Femur (tissue), 1 donor: ENCODE measurements around the gene ETFA.

Experiments
- DNase-seq: peaks from one replicate; pipeline ENCODE4 v3.0.0-alpha.2; 2017

The ETFA gene

GRCh38 chr15:76311100-76311953 is at the start of gene ETFA:
Gene ETFA, minus strand, starts transcription at chr15:76311469. Its CDS starts 81 bp downstream, at chr15:76311388.
- DNase-seq = peak; percentile 97

DNA sequence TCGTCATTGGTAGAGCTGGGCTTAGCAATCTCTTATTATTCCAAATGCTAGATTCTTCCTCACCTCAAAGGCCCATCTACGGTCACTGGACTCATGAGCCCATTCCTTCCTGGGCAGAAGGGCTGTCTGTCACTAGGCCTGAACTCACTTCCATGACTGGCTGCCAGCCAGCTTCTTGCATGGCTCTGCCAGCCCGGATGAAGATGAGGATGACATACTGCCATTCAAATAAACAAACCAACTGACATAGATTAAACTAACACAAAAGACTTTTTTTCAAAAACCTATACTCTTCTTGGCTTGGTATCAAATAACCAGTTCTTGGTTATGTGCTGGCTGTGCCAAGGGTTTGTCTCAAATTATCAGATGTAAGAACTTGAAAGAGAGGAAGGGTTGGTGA is 49.1 kb upstream of the ETFA start:
- DNase-seq = no peak

GRCh38 chr15:76359152-76359551 is 47.9 kb upstream of the ETFA start:
- DNase-seq = no peak

GRCh38 chr15:76358453-76358852 is 47.2 kb upstream of the ETFA start:
- DNase-seq = no peak

DNA sequence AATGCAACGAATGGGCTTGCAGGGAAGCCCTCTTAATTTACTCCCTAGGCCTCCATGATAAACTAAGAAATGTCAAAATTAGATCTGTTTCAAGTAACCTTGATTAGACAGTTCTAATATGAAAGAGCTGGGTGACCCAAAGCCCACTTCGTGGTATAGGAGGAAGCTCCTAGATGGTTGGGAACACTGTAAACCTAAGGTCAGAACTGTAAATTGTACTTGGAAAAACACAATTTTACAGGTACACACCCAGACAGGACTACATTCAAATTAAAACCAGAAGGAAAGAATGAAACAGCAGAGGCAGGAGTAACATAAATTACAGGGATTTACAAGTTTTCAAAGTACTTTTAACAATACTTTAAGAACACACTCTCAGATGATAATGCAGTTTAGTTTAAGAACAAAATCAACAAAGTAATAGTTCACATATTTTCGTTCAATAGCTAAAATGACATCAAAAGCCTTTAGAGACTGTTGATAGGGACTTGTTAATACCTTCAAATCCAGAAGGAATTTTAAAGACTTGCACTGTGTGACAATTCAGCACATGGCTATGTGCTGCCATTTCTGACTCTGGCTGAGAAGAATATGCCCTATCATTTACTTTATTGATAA is 43.7 kb upstream of the ETFA start:
- no peak for DNase-seq

DNA sequence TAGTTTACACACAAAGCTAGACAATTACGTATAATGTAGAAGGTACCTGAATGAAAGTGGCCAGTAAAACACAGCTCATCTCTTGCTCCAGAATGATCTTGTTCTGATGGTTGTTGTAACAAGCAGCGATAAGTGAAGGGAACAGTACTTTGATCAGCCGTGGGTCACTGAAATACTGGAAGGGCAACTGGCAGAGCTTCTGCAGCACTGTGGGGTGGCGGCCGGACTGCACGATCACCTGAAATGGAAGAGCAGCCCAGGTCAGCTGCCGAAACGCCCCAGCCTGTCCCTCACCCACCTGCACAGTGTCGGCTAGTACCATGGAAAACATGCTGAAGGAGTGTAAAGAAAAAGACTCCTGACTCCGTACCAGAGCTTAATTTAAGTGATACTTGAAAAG is 42.6 kb upstream of the ETFA start:
- DNase-seq = no peak

DNA sequence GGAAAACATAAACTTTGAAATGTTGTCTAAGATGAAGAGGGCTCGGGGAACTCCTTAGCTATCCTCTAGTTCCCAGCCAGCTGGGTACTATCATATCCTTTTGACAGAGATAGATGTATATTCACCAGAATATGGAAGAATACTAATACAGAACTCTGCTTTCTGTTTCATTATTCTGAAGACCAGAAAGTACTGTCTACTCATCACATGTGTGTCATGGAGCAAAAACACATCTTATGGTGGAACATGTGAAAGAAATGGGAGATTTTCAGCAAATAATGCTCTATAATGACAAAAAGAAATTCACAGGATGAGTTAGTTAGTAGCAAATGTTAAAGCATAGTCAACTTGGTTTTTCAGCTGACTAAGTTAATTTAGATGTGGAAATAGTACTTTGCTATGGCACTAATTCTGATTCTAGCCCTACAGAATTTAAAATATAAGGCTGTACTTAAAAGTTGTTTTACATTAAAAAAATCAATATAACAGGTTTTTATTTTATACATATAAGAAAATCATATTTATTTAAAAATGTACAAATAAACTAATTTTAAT is 41.8 kb upstream of the ETFA start:
- no peak for DNase-seq

DNA sequence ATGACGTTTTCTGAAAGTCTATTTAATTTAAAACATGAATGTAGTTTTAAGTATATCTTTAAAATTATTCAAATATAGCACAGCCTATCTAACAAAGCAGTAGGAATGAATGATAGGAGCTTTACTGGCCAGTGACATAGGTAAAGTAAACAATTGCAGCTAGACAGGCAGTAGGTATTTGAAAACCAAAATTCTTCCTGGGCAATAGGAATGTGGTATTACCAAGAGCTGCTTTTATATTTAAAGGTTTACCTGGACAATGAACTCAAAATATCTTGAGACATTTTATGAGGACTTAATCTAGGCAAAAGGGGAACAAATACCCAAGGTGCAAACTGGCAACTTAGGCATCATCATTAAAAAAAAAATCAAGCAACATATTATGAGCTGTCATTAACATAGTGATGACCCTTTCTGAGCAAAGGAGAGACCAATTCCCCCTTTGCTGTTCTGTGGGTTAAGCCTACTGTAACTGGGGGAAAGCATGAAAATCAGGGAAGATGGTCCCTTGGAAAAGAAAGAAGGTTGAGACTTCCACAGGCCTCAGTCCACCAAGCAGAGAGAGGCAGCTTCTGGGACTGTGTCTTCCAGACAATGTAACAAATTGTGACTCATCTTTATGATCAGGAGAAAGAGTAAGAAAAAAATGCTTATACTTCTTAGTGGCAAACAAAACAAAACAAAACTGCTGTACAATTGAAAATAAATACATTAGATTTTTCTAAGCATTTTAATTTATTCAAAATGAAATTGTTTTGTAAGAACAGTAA is 38.2 kb upstream of the ETFA start:
- DNase-seq = no peak

GRCh38 chr15:76347482-76348055 is 36.3 kb upstream of the ETFA start:
- DNase-seq = no peak

DNA sequence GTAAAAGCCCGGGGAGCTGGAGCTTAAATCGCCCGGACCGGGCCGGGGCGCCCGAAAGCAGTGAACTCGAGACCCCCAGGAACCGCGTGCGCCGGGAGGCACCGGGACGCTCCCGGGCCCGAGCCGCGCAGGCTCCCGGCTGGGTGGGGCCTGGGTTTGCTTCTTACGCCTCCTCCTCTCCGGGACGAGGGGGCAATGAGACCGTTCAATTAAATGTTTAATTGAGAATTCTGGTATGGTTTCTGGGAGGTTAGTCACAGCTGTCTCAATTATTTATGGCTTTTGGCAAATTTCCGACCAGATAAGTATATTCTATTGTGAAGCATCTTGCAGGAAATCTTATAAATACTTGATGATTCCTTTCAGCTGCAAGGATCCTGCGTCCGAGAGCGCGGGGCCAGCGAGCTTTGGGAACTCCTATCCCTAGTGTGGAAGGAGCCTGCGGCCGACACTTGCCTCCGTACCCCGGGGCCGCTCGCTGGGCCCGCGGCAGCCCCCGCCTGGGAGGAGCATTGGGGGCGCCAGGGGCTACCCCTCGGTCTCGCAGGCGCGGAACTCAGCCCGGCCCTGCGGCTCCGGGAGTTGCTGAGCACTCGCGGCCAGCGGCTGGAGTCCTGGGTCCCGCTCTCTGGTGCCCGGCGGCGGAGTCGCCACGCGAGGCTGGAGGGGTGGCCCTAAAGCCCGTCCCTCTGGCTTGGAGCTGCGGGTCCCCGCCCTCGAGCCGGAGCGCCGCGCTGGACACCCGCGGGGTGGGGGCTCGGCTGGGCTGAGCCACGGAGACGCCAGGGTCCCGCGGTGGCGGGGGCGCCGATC is 35.6 kb upstream of the ETFA start:
- DNase-seq = no peak

DNA sequence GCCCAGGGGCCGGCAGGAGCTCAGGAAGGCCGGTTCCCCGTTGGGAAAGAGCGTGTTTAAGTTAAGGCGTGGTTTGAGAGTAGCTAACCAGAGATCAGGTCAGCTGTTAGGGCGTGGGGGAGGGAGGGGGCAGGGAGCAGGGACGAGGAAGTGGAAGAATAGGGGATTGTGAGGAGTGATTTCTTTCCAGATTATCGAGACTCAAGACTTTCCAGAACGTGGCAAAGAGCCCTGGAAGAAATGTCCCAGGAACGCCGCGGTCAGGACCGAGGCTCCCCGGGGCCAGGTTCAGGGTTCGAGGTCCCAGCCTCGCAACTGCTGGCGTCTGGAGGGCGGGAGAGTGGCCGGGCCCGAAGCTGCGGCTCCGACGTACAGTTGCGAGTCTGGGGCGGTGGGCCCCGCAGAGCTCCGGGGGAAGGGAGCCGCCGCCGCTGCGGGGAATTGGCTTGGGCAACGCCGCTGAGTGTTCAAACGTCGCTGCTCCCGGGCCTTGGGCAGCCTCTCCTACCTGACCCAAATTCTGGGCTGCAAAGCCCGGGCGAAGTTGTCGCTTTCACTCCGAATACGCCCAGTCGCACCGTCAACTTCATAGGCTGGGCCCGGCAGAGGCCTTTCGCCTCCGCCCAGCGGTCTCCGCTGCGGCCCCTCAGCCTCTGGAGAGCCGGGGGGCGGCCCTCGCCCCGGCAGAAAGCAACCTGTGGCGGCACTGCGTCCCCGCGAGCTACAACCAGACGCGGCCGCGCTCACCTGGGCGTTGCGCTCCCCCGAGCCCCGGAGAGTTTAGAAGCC is 34.8 kb upstream of the ETFA start:
- no peak for DNase-seq

GRCh38 chr15:76345583-76345879 is 34.3 kb upstream of the ETFA start:
- DNase-seq = no peak

GRCh38 chr15:76344893-76345582 is 33.8 kb upstream of the ETFA start:
- DNase-seq = no peak

GRCh38 chr15:76343313-76343996 is 32.2 kb upstream of the ETFA start:
- no peak for DNase-seq

- DNase-seq = no peak
These were observed 31.3 kb upstream of the ETFA start for GRCh38 chr15:76342382-76343201.

DNA sequence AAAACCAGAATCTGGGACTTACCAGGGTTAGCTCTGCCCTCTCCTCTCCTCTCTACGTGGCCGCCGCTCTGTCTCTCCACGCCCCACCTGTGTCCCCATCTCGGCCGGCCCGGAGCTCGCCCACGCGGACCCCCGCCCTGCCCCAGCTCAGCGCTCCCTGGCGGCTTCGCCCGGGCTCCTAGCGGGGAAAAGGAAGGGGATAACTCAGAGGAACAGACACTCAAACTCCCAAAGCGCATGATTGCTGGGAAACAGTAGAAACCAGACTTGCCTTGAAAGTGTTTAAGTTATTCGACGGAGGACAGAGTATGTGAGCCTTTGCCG is 30.8 kb upstream of the ETFA start:
- no peak for DNase-seq

GRCh38 chr15:76341366-76342057 is 30.2 kb upstream of the ETFA start:
- DNase-seq = no peak

DNA sequence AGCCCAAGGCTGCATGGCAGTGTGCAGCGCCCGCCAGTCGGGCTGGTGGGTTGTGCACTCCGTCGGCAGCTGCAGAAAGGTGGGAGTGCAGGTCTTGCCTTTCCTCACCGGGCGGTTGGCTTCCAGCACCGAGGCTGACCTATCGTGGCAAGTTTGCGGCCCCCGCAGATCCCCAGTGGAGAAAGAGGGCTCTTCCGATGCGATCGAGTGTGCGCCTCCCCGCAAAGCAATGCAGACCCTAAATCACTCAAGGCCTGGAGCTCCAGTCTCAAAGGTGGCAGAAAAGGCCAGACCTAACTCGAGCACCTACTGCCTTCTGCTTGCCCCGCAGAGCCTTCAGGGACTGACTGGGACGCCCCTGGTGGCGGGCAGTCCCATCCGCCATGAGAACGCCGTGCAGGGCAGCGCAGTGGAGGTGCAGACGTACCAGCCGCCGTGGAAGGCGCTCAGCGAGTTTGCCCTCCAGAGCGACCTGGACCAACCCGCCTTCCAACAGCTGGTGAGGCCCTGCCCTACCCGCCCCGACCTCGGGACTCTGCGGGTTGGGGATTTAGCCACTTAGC is 29.6 kb upstream of the ETFA start:
- DNase-seq = no peak
